HL-60 (cell line): Measurements from ENCODE around the gene ATP6V1F.

Source experiments
- CTCF ChIP-seq: IDR thresholded peaks from one replicate; pipeline ENCODE4 v1.5.1; 2011; ENCODE audit warnings: low read length, control low read depth, inconsistent platforms; ENCODE audit not compliant: insufficient read depth
- GABPA ChIP-seq: IDR thresholded peaks from 2 replicates; pipeline ENCODE4 v1.6.1; 2012; ENCODE audit warnings: low read depth
- POLR2AphosphoS5 ChIP-seq: IDR thresholded peaks from 2 replicates; pipeline ENCODE4 v1.6.1; 2012; ENCODE audit warnings: low read depth
- REST ChIP-seq: IDR thresholded peaks from 2 replicates; pipeline ENCODE4 v1.6.1; 2012; ENCODE audit warnings: low read depth; ENCODE audit not compliant: insufficient replicate concordance
- SPI1 ChIP-seq: IDR thresholded peaks from 2 replicates; pipeline ENCODE4 v1.6.1; 2012; ENCODE audit warnings: low read depth, mild to moderate bottlenecking, borderline replicate concordance

DNA sequence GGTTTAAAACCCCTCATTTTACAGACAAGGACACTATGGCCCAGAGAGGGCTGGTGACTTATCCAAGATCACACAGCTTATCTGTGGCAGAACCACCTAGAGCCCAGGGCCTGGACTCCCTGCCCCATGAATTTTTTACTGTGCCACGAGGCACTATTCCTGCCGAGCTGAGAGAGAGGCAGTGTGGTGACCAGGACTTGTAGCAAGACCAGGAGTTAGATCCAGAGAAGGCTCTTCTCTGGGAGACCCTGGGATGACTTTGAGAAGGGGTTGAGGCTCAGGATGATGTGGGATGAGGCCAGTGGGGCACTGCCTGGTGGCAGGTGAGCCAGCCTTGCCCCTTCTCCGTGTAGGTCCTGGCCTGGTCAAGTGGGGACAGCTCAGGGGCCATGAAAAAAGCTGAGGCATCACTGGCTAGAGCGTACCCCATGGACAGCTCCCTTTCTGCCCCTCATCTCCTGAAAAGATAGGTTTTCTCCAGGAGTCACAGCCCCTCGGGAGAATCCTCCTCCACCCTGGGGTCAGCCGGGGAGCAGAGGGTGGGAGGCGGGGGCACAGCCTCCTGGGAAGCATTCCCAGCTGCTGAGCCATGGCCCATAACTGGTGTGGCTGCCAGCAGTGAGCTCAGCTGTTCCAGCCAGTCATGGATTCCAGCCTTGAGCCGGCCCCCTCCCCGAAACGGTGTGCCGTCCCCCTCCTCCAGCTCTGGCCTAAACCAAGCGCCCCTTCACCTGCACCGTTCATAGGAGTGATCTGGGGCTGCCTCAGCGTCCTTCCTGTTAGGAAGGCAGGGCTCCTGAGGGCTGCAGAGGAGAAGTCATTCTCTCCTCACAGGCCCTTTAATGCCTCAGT lies 26.6 kb upstream of the ATP6V1F start:
- no peak for TF ChIP-seq CTCF
- no peak for TF ChIP-seq POLR2AphosphoS5
- TF ChIP-seq GABPA = no peak
- TF ChIP-seq SPI1 = no peak
- no peak for TF ChIP-seq REST
